Measurements from ENCODE around the gene QRICH2.
A peak's percentile ranks its signal among the peaks of the same experiment; 100 is the strongest.
"Not testable (repeated sequence)": the region's sequence is repeated elsewhere in the genome, so short reads cannot be mapped to it uniquely, and the experiment has no call there.

Gene QRICH2

DNA sequence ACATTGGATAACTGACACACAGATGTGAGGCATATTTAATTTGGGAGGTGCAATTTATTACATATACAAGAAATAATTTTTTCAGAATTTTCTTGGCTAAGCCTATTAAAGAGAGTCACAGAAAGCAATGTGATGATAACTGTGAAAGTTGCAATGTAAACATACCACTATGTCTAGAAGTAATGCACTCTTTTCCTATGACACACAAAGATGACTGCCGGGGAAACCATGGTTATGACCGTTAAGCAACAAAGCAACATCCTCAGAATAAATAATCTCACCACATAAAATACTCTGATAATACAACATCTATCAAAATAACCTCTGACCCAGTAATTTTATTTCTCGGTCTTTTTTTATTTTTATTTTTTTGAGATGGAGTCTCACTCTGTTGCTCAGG, 10.5 kb upstream of the QRICH2 start:
- DNase-seq, result no peak

DNA sequence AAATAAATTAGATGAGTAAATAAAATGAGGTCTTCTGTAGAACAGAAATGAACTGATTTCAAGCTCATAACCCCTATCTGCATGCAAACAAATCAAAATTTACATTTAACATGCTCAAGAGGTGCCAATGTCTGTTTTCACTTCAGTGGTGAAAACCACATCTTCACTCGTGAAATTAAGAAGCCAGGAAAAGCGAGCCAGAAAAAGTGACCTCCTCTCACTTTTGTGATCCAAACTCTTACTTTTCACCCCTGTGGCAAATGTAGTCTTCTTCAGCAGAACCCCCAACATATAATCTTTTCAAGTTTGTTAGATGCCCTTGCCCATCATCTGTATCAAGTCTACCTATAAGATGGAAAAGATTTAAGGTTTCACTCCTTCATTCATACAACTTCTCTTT, 9.5 kb upstream of the QRICH2 start:
- no peak for DNase-seq

DNA sequence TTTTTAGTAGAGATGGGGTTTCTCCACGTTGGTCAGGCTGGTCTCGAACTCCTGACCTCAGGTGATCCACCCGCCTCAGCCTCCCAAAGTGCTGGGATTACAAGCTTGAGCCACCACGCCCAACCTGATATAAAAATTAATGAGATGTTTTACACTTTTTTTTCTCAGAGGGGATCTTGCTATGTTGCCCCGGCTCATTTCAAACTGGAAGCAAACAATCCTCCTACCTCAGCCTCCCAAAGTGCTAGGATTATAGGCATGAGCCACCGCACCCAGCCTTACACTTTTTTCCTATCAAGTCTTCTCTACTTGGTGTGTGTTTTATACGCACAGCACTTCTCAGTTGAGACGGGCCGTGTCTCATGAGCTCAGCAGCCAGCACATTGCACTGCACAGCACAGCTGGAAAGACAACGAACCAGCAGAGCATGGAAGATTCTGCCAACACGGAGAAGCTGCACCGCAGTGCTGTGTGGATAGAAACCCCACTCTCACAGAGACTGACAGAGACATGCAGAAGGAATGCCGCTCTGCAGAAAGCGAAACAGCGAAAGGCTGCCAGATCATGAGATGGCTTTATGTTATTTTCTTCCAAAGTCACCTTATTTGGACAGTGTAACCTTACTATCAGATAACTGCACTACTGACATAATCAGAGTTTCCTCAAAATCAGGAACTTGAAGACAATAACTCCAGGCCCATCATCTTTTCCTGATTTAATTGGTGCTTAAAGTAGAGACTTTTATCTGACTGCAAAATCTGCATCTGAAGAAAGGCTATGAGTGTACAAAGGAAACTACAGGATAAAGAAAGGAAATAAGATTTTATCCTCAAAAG, 6.5 kb upstream of the QRICH2 start:
- DNase-seq, result no peak

DNA sequence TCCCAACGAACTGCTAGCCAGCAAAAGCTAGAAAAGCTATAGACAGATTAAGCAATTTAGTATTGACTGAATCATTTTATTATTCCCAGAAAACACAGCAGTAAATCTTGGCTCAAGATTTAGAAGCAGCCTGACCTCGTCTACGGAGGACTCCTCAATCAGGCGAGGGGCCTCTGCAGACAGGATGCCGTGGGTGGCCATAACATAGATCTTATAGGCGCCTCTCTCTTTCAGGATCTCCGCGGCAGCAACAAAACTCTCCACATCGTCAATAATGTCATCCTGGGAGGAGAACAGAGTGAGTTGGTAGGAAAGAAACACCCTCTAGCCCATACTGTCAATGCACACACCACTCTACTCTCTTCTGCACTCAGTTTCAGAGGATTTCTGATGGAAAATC, 4.7 kb upstream of the QRICH2 start:
- no peak for DNase-seq

DNA sequence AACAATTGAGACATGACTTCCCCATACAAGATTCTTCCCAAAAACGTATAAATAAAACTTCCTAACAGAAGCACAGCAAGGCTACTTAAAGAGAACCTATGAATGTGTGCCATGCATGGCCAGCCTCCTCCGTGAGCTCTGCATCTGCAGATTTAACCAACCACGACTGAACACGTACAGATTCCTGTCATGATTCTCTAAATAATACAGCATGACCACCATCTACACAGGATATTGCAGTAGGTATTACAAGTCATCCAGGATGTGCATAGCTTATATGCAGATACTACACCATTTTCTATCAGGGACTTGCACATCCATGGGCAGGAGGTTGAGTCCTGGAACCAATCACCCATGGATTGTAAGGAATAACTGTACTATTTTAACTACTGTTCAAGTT, 1.4 kb upstream of the QRICH2 start:
- no peak for DNase-seq

DNA sequence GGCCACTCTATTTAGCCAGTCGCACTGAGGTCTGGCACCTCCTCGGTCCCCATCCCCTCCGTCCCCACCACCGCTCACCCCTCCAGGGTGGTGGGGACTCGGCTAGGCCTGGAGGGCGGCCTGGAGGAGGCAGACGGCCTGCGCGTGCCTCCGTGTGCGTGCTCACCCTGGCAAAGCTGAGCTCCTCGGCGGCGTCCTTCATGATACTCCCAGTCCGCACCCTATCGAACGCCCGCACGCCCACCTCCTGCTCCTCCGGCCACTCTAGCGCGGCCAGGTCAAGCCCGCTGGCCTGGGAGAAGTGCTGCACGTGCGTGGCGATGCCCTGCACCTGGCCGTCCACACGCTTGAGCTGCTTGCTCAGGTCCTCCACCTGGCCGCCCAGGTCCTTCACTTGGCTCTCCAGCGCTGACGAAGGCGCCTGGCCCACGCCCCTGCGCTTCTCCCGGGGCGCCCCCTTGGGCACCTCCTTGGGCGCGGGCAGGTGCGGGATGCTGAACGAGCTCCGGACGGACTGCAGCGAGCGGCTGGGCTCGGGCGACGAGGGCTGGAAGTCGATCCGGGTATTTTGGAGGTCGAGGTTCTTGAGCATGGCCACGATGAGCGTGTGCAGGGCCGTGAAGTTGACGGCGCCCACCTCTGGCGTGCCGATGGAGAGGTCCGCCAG, 644 bp downstream of the QRICH2 start:
- no peak for DNase-seq

DNA sequence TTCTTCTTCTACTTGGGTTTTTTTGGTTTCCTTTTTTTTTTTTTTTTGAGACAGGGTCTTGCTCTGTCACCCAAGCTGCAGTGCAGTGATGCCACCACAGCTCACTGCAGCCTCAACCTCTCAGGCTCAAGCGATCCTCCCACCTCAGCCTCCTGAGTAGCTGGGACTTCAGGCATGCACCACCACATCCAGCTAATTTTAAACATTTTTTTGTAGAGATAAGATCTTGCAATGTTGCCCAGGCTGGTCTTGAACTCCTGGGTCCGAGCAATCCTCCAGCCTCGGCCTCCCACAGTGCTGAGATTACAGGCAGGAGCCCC, 3.0 kb downstream of the QRICH2 start:
- not testable (repeated sequence) for DNase-seq

DNA sequence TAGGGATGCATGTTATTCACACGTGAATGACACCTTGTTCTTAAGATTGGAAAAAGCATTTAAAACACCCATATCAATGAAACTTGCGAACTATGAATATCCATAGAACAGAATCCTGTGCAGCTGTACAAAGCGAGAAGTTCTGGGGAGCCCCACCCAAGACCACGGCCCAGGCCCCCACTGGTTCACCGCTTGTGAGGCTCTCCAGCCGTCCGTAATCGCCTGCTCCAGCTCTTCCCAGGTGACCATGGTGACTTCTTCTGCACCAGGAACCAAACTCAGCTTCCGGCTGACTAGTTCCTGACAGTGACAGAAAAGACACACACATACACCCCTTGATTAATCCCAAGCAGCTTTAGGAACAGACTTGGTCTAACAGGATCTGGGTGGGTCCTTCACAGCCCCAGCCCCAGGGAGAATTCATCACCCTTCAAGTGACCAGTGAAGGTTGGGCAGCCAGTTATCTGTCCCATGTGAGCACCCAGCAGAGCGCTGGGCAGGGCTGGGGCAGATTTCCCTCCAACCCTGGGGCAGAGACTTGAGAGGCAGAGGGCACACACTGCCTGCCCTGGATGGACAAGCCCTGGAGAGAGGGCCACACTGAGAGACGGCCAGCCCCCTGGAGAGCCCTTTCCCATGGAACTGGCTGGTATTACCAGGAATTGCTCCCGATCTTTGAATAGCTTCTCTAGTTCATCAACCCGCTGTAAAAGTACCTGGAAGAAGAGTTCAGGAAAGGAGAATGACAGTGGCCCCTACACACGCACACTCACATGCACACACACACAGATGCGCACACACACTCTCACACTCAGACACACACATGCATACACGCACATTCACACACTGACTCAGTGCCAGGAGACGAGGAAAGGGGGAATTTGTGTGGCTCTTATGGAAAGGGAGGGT, 3.6 kb downstream of the QRICH2 start:
- DNase-seq, result no peak

DNA sequence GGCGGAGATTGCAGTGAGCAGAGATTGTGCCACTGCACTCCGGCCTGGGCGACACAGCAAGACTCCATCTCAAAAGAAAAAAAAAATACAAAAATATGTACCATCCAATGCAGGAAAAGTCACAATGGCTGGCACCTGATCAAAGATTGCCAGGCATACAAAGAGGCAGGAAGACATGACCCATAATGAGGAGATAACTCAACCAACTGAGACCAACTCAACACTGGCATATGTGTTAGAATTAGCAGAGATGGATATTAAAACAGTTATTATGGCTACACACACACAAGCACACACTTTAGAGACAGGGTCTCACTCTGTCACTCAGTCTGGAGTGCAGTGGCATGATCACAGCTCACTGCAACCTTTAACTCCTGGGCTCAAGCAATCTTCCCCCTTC, 10.6 kb downstream of the QRICH2 start:
- DNase-seq, result no peak

DNA sequence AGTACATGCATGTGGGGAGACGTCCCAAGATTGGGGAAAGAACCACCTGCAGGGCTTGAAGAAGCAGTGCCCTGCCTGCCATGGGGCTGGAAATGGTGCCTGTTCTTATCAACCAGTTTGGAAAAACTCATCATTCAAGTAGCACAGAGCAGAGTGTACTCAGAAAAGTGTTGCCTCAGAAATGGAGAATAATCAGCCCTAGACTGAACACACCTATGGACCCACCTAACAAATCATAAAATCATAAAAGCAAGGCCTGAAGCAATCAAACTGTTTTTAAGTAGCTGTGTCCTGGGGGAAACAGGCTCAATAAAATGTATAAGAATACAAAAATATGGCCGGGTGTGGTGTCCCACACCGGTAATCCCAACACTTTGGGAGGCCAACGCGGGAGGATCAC, 11.2 kb downstream of the QRICH2 start:
- DNase-seq, result no peak

DNA sequence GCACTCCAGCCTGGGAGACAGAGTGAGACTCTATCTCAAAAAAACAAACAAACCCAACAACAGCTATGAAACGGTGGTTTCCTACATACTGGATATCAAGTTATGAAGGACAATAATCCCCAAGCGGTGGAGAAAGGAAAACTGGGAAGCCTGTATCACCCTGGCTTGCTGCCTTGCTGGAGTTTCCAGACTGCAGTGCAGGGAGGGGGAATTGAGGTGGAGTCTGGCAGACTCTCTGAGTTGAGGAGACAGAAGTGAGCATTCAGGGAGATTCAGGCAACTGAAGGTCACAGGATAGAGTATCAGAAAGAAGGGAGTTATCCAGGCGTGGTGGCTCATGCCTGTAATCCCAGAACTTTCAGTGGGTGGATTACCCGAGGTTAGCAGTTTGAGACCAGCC, 11.9 kb downstream of the QRICH2 start:
- DNase-seq, result no peak

DNA sequence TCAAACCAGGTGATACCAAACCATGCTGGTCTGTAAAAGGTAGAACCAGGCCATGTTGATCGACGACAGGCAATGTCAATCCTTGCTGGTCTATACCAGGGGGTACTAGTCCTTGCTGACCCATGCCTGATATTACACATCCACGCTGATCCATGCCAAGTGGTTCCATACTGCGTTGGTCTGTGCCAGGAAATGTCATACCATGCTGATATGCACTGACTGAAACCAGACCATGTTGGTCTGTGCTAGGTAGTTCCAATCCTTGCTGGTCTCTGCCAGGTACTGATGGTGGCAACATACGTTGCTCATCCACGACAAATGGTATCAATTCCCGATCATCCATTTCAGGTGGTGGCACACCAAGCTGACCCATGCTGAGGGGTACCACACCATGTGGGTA, 15.0 kb downstream of the QRICH2 start:
- DNase-seq, result no peak

DNA sequence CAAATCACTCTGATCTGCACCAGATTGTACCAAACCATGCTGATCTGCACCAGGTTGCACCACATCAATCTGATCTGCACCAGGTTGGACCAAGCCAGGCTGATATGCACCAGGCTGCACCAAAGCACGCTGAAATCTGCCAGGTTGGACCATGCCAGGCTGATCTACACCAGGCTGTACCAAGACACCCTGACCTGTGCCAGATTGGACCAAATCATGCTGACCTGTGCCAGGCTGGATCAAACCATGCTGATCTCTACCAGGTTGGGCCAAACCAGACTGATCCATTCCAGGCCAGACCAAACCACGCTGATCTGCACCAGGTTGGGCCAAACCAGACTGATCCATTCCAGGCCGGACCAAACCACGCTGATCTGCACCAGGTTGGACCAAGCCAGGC, 15.5 kb downstream of the QRICH2 start:
- DNase-seq, result no peak

DNA sequence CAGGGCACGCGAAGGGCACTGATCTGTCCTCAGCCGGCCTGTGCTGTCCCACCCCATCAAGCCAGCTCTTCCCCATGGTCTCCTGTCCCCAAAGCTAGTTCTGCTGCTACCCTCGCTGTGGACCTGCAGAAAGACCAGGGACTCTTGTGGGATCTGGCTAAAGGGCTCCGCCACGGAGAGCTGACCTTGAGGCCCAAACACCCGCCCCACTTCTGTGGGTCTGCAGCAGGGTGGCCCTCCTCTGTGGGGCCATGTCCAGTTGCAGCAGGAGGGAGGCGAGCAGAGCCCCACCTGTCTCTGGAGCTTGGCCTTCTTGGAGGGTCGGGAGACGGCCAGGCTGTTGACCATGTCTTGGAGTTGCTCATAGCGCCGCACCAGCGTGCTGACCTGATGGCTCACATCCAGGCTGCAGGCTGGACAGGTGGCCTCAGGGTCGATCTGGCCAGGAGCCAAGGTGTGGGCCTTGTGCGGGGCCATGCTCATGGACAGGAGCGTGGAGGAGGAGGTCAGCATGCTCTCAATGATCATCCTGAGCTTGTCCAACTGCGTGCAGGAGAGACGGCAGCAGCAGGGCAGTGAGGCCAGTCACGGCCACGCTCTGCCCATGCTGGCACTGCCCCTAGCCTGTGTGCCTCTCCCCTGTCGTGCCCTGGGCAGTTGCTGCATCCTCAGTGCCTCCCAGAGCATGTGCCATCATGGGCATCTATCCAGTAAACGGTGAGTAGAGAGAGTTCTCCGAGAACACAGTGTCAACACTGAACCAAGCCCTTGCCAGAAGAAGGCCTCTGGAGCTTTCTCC, 26.3 kb downstream of the QRICH2 start:
- no peak for DNase-seq

DNA sequence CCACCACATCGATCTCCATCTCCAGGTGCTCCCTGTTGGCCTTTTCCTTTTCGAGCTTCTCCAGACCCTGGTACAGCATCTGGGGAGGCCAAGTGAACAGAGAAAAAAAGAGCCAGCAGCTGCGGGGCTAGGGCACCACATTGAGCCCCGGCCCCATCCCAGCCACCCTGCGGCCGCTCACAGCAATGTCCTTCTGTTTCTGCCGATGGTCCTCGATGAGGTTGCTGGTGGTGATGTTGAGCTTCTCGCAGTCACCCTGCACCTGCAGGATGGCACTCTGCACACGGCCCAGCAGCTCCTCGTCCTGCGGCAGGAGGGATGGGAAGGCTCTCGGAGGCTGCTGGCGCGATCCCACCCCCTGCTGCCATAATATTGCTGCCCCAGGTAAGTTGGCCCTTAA, 27.4 kb downstream of the QRICH2 start:
- DNase-seq, result no peak

DNA sequence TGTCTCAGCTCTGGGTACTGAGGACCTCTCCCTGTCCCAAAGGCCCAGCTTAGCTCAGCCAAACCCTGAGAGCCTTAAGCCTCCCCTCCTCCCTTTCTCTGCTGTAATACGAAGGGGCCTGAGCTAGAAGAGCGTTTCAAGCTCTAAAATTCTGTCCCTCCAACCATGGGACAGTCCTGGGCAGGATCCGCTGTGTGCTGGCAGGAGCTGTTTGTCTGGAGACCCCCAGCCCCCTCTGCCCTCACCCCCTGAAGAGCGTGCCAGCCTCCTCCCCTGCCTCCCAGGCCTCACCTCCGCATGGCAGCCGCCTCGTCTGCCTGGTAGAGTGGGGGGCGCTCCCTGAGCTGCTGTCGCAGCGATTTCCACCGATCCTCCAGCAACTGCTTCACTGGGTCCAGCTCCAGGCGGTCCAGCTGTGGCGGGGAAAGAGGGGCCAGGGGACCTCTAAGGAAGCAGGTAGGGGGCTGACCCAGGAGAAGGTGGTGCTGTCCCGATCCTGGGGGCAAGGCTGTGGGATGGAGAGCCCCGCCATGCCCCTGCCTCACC, 28.3 kb downstream of the QRICH2 start:
- no peak for DNase-seq

DNA sequence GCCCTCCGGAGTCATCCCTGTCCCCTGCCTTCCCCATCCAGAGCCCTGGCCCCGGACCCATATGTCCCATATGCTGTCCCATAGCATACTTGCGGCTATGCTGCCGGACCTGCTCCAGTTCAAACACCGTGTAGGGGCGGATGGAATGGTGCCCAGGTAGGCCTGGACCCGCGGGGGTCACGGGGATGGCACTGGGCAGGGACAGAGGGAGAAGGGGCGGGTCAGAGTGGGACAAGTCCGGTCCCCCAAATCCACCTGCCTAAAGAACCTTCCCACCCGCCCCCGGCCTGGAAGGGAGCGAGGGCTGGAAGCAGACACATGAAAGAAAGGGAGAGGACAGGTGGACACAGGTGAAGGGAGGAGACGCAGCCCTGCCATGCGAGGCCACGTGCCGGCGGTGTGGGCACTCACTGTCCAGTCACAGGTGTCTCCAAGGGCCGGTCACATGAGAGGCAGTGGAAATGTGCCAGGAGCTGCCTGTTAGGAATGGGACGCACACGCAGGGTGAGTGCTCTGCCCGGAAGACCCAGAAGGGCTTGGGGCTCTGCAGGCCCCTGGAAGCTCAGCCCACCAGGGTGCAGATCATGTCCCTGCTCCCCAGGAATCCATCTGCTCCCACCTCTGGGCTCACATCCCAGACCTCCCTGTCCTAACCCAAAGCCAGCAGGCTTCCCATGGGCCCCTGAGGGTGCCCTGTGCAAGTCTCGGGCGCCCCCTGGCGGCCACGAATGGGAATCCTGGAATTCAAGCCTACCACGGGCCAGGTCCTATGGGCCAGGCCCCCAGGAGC, 28.9 kb downstream of the QRICH2 start:
- peak; percentile 89 for DNase-seq

DNA sequence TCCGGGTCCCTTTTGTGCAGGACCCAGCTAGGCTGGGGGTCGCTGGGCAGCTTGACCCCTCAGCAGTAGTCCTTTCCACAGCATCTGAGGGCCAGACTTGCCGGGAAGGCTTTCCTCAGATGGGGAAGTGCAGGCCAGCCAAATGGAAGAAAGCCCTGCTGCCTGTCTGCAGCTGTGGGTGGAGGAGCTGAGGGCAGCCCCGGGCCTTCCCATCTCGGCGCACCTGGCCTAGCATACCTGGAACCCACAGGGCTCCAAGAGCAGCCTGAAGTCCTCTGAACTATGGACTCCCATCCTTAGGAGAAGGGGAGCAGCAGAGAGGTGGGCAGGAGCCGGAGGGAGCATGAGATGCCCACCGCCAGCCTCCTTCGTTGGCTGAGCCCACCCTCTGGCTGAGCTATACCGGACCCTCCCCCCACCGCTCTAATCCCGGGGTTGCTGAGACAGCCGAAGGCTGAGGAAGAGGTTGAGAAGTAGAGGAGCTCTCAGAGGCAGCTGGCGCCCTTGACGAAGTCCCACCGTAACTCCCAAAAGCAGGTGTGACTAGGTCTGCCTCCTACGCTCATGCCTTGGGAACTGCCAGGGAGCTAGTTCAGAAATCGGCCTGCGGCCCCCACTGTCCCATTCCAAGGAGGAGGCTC, 29.7 kb downstream of the QRICH2 start:
- no peak for DNase-seq

DNA sequence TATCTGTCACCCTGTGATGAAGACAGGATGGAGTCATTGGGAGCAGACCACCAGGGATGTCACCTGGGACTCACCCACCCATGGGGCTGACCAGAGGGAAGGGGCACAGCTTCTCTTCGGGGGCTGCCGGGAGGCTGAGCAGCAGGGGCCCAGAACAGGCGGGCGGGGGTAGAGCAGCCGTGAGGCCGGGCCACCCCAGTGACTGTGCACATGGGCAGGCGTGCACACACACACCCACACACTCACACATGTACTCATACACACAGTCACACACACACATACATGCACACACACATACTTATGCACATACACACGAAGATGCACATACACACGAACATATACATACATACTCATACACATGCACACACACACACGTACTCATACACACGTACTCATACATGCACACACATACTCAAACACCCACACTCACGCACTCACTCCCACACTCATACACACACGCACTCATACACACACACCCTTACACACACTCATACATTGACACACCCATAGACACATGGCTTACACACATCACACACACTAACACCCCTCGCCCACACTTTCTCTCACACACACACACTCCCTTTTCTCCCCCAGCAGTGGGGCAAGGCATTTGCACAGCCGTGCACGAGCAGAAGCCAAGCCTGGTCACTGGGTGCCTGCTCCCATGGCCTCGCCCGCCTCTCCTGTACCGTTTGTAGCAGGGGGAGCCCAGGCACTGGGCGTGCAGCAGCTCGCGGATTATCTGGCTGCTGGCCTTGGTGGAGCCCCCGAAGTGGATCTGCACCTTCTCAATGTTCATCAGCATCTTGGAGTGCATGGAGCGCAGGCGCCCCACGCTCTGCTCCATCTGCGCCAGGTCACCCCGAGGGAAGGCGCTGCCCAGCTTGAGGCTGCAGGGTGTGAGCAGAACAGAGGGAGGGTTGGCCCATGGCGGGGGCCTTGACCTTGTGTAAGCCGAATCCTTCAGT, 30.5 kb downstream of the QRICH2 start:
- DNase-seq, result no peak
